Body of pancreas (tissue), 4 donors: ENCODE measurements around the gene CPNE2.

Experiments
- CTCF ChIP-seq, 7 experiments: fragments of 450-650 bp in 4 of 7; fragments of 200-600 bp in 3 of 7; sonication (generic) in 3 of 7; IDR thresholded peaks; one replicate each; pipeline ENCODE4 v1.5.1; 2016 to 2019; ENCODE audit warnings: antibody characterized with exemption in 7 of 7
- POLR2A ChIP-seq, 3 donors: fragments of 450-650 bp; IDR thresholded peaks; one replicate each; pipeline ENCODE4 v1.6.1; 2016; ENCODE audit warnings: antibody characterized with exemption in 3 of 3, mild to moderate bottlenecking in 2 of 3

GRCh38 chr16:57131351-57131970 is 39.1 kb downstream of the CPNE2 start:
- TF ChIP-seq CTCF (IDR thresholded peaks at IDR 0.05) (no peak), POLR2A (IDR thresholded peaks at IDR 0.05) (no peak)
